ENCODE measurements around the gene YIF1A.

The YIF1A gene

DNA sequence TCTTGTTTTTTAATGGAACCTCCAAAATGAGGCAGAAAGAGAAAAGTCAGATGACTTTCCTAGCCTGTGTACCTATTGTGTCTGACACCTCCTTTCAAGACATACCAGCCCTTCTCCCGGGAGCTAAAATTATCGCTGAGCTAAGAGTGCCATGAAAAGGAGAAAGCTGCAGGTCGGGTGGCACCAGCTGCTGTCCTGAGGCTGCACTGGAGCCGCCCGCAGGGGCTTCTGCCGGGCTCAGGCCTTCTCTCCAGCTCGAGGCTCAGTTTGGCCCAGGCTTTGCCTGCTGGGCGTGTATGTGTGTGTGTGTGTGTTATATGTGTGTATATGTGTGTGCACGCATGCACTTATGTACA, 48.2 kb downstream of the YIF1A start:
- in situ Hi-C loops (cut with MboI; ENCODE audit: low pct_unique_long_range_greater_than_20kb, low sequenced_read_pairs, unreplicated experiment): no loop called here
- TF ChIP-seq, protein P1, sequence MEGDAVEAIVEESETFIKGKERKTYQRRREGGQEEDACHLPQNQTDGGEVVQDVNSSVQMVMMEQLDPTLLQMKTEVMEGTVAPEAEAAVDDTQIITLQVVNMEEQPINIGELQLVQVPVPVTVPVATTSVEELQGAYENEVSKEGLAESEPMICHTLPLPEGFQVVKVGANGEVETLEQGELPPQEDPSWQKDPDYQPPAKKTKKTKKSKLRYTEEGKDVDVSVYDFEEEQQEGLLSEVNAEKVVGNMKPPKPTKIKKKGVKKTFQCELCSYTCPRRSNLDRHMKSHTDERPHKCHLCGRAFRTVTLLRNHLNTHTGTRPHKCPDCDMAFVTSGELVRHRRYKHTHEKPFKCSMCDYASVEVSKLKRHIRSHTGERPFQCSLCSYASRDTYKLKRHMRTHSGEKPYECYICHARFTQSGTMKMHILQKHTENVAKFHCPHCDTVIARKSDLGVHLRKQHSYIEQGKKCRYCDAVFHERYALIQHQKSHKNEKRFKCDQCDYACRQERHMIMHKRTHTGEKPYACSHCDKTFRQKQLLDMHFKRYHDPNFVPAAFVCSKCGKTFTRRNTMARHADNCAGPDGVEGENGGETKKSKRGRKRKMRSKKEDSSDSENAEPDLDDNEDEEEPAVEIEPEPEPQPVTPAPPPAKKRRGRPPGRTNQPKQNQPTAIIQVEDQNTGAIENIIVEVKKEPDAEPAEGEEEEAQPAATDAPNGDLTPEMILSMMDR (IDR thresholded peaks at IDR 0.05; ENCODE audit: extremely low read depth, insufficient read depth, missing control alignments): no peak
- no peak for DNase-seq (ENCODE audit: low spot score)

DNA sequence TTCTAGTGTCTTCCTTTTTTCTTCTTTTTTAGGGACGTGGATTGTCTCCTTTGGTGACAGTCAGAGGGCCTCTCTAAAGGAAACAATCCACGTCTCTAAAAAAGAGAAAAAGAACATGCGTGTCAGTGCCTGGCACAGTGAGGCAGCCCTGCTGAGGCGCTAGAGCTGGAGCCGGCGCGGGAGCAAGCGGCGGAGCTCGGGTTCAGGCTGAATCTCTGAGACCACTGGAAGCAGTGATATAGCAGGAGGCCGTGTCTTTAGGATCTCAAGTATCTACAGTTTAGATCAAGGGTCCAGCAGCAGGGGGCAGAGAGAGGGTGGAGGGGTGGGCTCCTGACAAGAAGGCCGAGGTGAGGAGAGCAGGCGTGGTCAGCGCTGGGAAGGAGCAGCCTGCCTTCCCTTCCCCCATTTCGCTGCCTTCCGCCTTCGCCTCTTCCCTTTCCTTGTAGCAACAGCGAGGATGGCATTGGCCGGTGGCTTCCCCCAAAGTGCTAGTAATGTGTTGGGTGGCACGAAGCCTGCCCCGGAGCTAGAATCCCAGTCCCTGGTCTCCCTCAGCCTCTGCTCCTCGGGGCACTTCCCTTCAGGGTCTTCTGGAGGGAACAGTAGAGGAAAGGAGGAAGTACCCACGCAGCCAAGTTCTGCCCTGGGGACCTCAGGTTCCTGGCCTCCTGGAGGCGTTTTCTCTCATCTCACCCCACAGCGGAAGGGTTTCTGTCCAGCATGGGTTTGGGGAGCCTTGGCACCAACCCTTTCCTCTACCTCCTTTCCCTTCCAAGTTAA, 48.8 kb downstream of the YIF1A start:
- in situ Hi-C loops (cut with MboI; ENCODE audit: low pct_unique_long_range_greater_than_20kb, low sequenced_read_pairs, unreplicated experiment): no loop called here
- no peak for DNase-seq (ENCODE audit: low spot score)
- TF ChIP-seq, protein P1 (IDR thresholded peaks at IDR 0.05; ENCODE audit: extremely low read depth, insufficient read depth, missing control alignments): no peak

DNA sequence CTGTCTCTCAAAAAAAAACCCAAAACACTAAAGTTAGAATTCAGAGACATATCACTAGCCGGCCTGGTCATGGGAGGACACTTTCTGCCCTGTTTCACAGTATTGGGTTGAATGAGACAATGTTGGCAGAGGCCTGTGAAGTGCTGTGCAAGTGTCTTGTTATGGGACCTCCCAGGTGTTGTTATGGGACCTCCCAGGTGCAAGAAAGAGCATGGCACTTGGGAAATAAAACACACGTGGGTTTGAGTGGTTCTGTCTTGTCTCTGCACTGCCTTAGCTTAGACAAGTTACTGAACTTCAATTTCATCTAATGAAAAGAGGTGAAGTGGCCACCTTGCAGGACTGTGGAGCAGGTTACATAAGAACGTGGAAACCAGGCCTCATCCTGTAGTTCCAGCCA, 49.4 kb downstream of the YIF1A start:
- TF ChIP-seq, protein P1 (IDR thresholded peaks at IDR 0.05; ENCODE audit: extremely low read depth, insufficient read depth, missing control alignments): no peak
- DNase-seq (ENCODE audit: low spot score): no peak
- in situ Hi-C loops (cut with MboI; ENCODE audit: low pct_unique_long_range_greater_than_20kb, low sequenced_read_pairs, unreplicated experiment): no loop called here

DNA sequence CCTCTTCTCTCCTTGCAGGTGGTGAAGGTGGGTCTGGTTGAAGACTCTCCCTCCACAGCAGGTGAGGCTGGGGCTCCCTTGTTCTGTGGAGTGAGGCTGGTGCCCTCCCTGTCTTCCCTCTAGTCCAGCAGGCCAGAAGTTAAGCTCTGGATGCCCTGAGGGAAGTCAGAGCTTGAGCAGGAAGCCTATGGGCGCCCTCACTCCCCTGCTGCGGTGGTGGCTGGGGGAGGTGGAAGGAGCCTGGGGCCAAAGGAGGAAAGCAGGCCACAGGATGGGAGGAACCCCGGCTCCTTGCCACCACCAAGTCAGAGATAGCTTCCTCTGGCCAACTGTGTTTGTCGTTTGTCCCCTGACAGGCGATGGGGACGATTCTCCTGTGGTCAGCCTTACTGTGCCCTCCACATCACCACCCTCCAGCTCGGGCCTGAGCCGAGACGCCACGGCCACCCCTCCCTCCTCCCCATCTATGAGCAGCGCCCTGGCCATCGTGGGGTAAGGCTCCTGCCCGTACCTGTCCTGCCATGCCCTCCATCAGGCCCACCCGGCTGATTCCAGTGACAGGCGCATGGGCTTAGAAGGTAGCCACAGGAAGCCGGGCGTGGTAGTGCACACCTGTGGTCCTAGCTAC, 50.0 kb downstream of the YIF1A start:
- TF ChIP-seq, protein P1 (IDR thresholded peaks at IDR 0.05; ENCODE audit: extremely low read depth, insufficient read depth, missing control alignments): no peak
- no peak for DNase-seq (ENCODE audit: low spot score)
- in situ Hi-C loops (cut with MboI; ENCODE audit: low pct_unique_long_range_greater_than_20kb, low sequenced_read_pairs, unreplicated experiment): no loop called here

DNA sequence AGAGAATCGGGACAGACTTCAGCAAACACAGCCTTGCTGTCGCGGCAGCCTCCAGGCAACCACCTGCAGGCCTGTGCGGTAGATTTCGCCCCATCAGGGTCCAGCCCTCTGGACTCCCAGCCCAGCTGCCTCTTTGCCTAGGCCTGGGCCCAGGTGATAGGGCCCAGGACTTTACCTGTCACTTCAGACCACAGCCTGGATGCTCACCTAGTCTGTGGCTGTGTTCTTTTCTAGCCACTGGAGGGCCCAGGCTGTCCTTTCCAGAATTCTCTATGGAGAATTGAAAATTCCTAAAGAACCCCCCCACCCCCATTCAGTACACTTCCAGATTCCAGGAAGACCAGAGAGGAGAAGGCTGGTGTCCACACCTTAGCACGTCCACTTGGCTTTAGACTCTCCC, 51.1 kb downstream of the YIF1A start:
- TF ChIP-seq, protein P1 (IDR thresholded peaks at IDR 0.05; ENCODE audit: extremely low read depth, insufficient read depth, missing control alignments): no peak
- no peak for DNase-seq (ENCODE audit: low spot score)
- in situ Hi-C loops (cut with MboI; ENCODE audit: low pct_unique_long_range_greater_than_20kb, low sequenced_read_pairs, unreplicated experiment): no loop called here

DNA sequence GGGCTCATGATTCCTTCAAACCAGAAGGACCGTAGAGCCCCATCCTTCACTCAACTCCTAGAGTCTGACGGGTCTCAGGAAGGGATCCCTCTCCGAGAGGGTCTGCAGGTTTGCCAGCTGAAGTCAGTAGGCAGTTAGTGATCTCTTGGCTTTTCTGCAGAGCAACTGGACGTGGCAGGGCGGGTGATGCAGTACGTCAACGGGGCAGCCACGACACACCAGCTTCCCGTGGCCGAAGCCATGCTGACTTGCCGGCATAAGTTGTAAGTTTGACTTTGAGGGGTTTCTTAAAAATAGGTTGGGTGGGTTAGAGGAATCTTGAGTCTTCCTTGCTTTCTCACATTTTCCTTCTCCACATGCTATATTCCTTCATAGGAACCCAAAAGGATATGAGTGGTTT, 53.8 kb downstream of the YIF1A start:
- DNase-seq (ENCODE audit: low spot score): no peak
- TF ChIP-seq, protein P1 (IDR thresholded peaks at IDR 0.05; ENCODE audit: extremely low read depth, insufficient read depth, missing control alignments): no peak
- in situ Hi-C loops (cut with MboI; ENCODE audit: low pct_unique_long_range_greater_than_20kb, low sequenced_read_pairs, unreplicated experiment): no loop called here

Data from GM13977 (cell line).